ENCODE results near the gene KLF13. TPM values are rescaled to one million over a fixed set of nuclear protein-coding genes. Genes with fewer than 3 reads are reported as not detected.

Gene KLF13
- total and polyA plus RNA-seq, 10 of the 15 experiments (the other 5 are each of a cell fraction or from before 2014, with no cell fraction given) = 20.3 to 109 (median 51.4) TPM

GRCh38 chr15:31374986-31375385 lies 48.4 kb downstream of the KLF13 start:
- Histone ChIP-seq H3K9me3 (replicated peaks; ENCODE audit: control insufficient read depth, insufficient read depth, low read length) (no peaks in the 10 kb centered on the region), H3K79me2 (ENCODE audit: control insufficient read depth, insufficient read depth, low read length) (peaks cover 10% of the 10 kb centered on the region), H3K4me2 (ENCODE audit: control insufficient read depth, insufficient read depth) (no peak overlapping the region), H3K27me3 (replicated peaks in 1 of 2; ENCODE audit: control insufficient read depth in 2 of 2, insufficient read depth in 2 of 2, low read length in 1 of 2) (no peaks in the 10 kb centered on the region), H3K4me1 (ENCODE audit: control insufficient read depth, insufficient read depth, low read length) (no peaks in the 10 kb centered on the region), H3K36me3 (ENCODE audit: control insufficient read depth in 2 of 2, insufficient read depth in 2 of 2, low read length in 1 of 2) (peaks cover 35 to 51% of the 10 kb centered on the region in 2 experiments), H4K20me1 (ENCODE audit: control insufficient read depth, insufficient read depth) (peaks cover 3% of the 10 kb centered on the region), H3K27ac (ENCODE audit: control insufficient read depth, insufficient read depth) (no peak overlapping the region), H3K4me3 (no peak overlapping the region), H3K9ac (ENCODE audit: control insufficient read depth, insufficient read depth, low read length) (no peak overlapping the region), H2AFZ (ENCODE audit: control insufficient read depth, low read depth, low read length) (no peak overlapping the region)
- FAIRE-seq (no peak), DNase-seq (ENCODE audit: low read depth, low spot score) (no peak), ATAC-seq (no peak)
- 98% methylated on average over 12 of the region's 12 CpGs for WGBS (ENCODE audit: insufficient coverage, insufficient replicate concordance, low lambda C conversion rate, missing lambda C conversion rate)
- in situ Hi-C loops (cut with MboI) = no loop called here
- POLR2A ChIA-PET = no interaction called here
- TSS peak; percentile 50 for BruUV-seq (replicated peaks)
- CTCF ChIA-PET = interaction anchor here (0.8 kb wide), 1 partner anchor 113 kb away, joined by 4 read pairs; no protein-coding TSS in a partner anchor
- intact Hi-C loops (cut with micrococcal nuclease; ENCODE audit: unreplicated experiment) = no loop called here
- SMC1A ChIA-PET (ENCODE audit: uncharacterized antibody, unreplicated experiment) = no interaction called here
- RAD21 ChIA-PET (ENCODE audit: unreplicated experiment) = no interaction called here
- TF ChIP-seq EGR1 (IDR thresholded peaks at IDR 0.05; ENCODE audit: borderline replicate concordance in 1 of 2, low read depth in 2 of 2, low read length in 2 of 2) (no peak), WRNIP1 (IDR thresholded peaks at IDR 0.05; ENCODE audit: borderline replicate concordance, low read depth, low read length) (no peak), ZBED1 (IDR thresholded peaks at IDR 0.05; ENCODE audit: borderline replicate concordance) (no peak), ZNF384 (IDR thresholded peaks at IDR 0.05; ENCODE audit: borderline replicate concordance, low read depth, low read length) (no peak), CHD2 (IDR thresholded peaks at IDR 0.05; ENCODE audit: borderline replicate concordance, low read depth, low read length) (no peak), ZBTB4 (CRISPR knock-in tag; IDR thresholded peaks at IDR 0.05) (no peak), RELB (IDR thresholded peaks at IDR 0.05; ENCODE audit: low read depth) (no peak), FOXM1 (IDR thresholded peaks at IDR 0.05; ENCODE audit: low read depth, low read length) (no peak), MLLT1 (IDR thresholded peaks at IDR 0.05) (no peak), FOS (IDR thresholded peaks at IDR 0.05; ENCODE audit: borderline replicate concordance, extremely low read depth, insufficient read length) (no peak), ZNF687 (IDR thresholded peaks at IDR 0.05) (no peak), PBX3 (IDR thresholded peaks at IDR 0.05; ENCODE audit: insufficient replicate concordance, low read depth, low read length) (no peak)
